Measurements from ENCODE around the gene FDXACB1. TPM values are rescaled to one million over a fixed set of nuclear protein-coding genes. Genes with fewer than 3 reads are reported as not detected.

FDXACB1 gene
- total and polyA plus RNA-seq, 4 donors = 0.95 to 2.3 (median 1.3) TPM

- no peak for DNase-seq (ENCODE audit: low spot score)
- Histone ChIP-seq H3K27ac (ENCODE audit: low read depth in 1 of 2, low read length in 2 of 2) (no peak overlapping the region), H3K27me3 (ENCODE audit: control insufficient read depth in 4 of 4, insufficient read depth in 4 of 4, low read length in 3 of 4) (no peaks in the 10 kb centered on the region), H3K4me1 (ENCODE audit: control insufficient read depth in 4 of 4, insufficient read depth in 4 of 4, low read length in 3 of 4) (peaks cover 0 to 5% (median 2%) of the 10 kb centered on the region in 4 donors), H3K9me3 (ENCODE audit: control insufficient read depth in 4 of 4, low read length in 3 of 4) (no peaks in the 10 kb centered on the region), H3K4me3 (ENCODE audit: low read depth in 1 of 3, low read length in 3 of 3) (no peak overlapping the region), H3K9ac (ENCODE audit: low read depth in 1 of 2, low read length in 2 of 2) (no peak overlapping the region), H3K36me3 (ENCODE audit: control insufficient read depth in 4 of 4, insufficient read depth in 3 of 4, low read depth in 1 of 4, low read length in 3 of 4) (peaks cover 0 to 15% (median under 1%) of the 10 kb centered on the region in 4 donors)
- WGBS = 72% methylated on average over 1 of the region's 1 CpG
- TF ChIP-seq RAD21 (IDR thresholded peaks at IDR 0.05) = no peak
Observed at GRCh38 chr11:111846636-111847035, 32.3 kb downstream of the FDXACB1 start.

GRCh38 chr11:111846063-111846462 is 32.9 kb downstream of the FDXACB1 start:
- WGBS = 90% methylated on average over 2 of the region's 2 CpGs
- DNase-seq (ENCODE audit: low spot score) = no peak
- no peak overlapping the region for H3K9ac ChIP-seq (ENCODE audit: low read depth in 1 of 2, low read length in 2 of 2)
- H3K4me3 ChIP-seq (ENCODE audit: low read depth in 1 of 3, low read length in 3 of 3) = no peak overlapping the region
- peaks cover 0 to 4% (median 4%) of the 10 kb centered on the region in 4 donors for H3K4me1 ChIP-seq (ENCODE audit: control insufficient read depth in 4 of 4, insufficient read depth in 4 of 4, low read length in 3 of 4)
- peaks cover 0 to 15% (median under 1%) of the 10 kb centered on the region in 4 donors for H3K36me3 ChIP-seq (ENCODE audit: control insufficient read depth in 4 of 4, insufficient read depth in 3 of 4, low read depth in 1 of 4, low read length in 3 of 4)
- H3K9me3 ChIP-seq (ENCODE audit: control insufficient read depth in 4 of 4, low read length in 3 of 4) = no peaks in the 10 kb centered on the region
- TF ChIP-seq CTCF (IDR thresholded peaks at IDR 0.05; ENCODE audit: low read depth, low read length, missing input control) (no peak), EGR1 (IDR thresholded peaks at IDR 0.05; ENCODE audit: low read depth in 2 of 2) (no peak), MAX (IDR thresholded peaks at IDR 0.05) (no peak)
- no peaks in the 10 kb centered on the region for H3K27me3 ChIP-seq (ENCODE audit: control insufficient read depth in 4 of 4, insufficient read depth in 4 of 4, low read length in 3 of 4)
- no peak overlapping the region for H3K27ac ChIP-seq (ENCODE audit: low read depth in 1 of 2, low read length in 2 of 2)

- H3K9me3 ChIP-seq (ENCODE audit: control insufficient read depth in 4 of 4, low read length in 3 of 4) = no peaks in the 10 kb centered on the region
- H3K9ac ChIP-seq (ENCODE audit: low read depth in 1 of 2, low read length in 2 of 2) = no peak overlapping the region
- H3K27ac ChIP-seq (ENCODE audit: low read depth in 1 of 2, low read length in 2 of 2) = no peak overlapping the region
- H3K27me3 ChIP-seq (ENCODE audit: control insufficient read depth in 4 of 4, insufficient read depth in 4 of 4, low read length in 3 of 4) = no peaks in the 10 kb centered on the region
- TF ChIP-seq HNF4G (IDR thresholded peaks at IDR 0.05) (no peak), RXRA (IDR thresholded peaks at IDR 0.05) (no peak), NR2F2 (IDR thresholded peaks at IDR 0.05) (no peak), EGR1 (IDR thresholded peaks at IDR 0.05; ENCODE audit: low read depth in 2 of 2) (no peak), FOXA2 (IDR thresholded peaks at IDR 0.05) (no peak), YY1 (IDR thresholded peaks at IDR 0.05) (no peak), GABPA (IDR thresholded peaks at IDR 0.05 in 1 of 2, conservative IDR thresholded peaks at IDR 0.05 in 1 of 2) (no peak), CTCF (IDR thresholded peaks at IDR 0.05; ENCODE audit: low read depth, low read length, missing input control) (no peak)
- H3K4me1 ChIP-seq (ENCODE audit: control insufficient read depth in 4 of 4, insufficient read depth in 4 of 4, low read length in 3 of 4) = peaks cover 0 to 10% (median 10%) of the 10 kb centered on the region in 4 donors
- H3K4me3 ChIP-seq (ENCODE audit: low read depth in 1 of 3, low read length in 3 of 3) = no peak overlapping the region
- 85% methylated on average over 7 of the region's 7 CpGs for WGBS
- peaks cover 0 to 15% (median under 1%) of the 10 kb centered on the region in 4 donors for H3K36me3 ChIP-seq (ENCODE audit: control insufficient read depth in 4 of 4, insufficient read depth in 3 of 4, low read depth in 1 of 4, low read length in 3 of 4)
- no peak for DNase-seq (ENCODE audit: low spot score)
Observed at GRCh38 chr11:111845276-111846028, 33.5 kb downstream of the FDXACB1 start.

Data from liver (tissue), 9 donors.